ENCODE measurements around the gene ALDH3B1. TPM values are rescaled to one million over a fixed set of nuclear protein-coding genes. Genes with fewer than 3 reads are reported as not detected.
"Not testable (repeated sequence)": the region's sequence is repeated elsewhere in the genome, so short reads cannot be mapped to it uniquely, and the experiment has no call there.

The ALDH3B1 gene
- not detected in 2 replicates for total RNA-seq

- Mint-ChIP-seq H3K27ac (no peak within 1 kb of the TSS), H3K27me3 (ENCODE audit: insufficient read depth) (no peaks in the 10 kb centered on the region), H3K9me3 (no peaks in the 10 kb centered on the region), H3K4me3 (no peak within 1 kb of the TSS), H3K4me1 (ENCODE audit: low read depth) (peaks cover 10% of the 10 kb centered on the region), H3K36me3 (ENCODE audit: low read depth) (no peaks in the 10 kb centered on the region)
- no peak for DNase-seq (ENCODE audit: low spot score)
- intact Hi-C loops (cut with micrococcal nuclease): no loop called here
Observed at GRCh38 chr11:68010090-68011041, at the start of gene ALDH3B1. Gene ALDH3B1, plus strand, starts transcription at chr11:68010327. Its CDS starts 4,971 bp downstream, at chr11:68015298.

- intact Hi-C loops (cut with micrococcal nuclease); DNase-seq (ENCODE audit: low spot score); H3K9me3 Mint-ChIP-seq; H3K4me3 Mint-ChIP-seq; H3K27ac Mint-ChIP-seq; H3K36me3 Mint-ChIP-seq (ENCODE audit: low read depth); H3K4me1 Mint-ChIP-seq (ENCODE audit: low read depth): not testable (repeated sequence)
- H3K27me3 Mint-ChIP-seq (ENCODE audit: insufficient read depth): peaks cover 11% of the 10 kb centered on the region
Observed at GRCh38 chr11:67963217-67963616, 46.9 kb upstream of the ALDH3B1 start.

- H3K4me1 Mint-ChIP-seq (ENCODE audit: low read depth); H3K9me3 Mint-ChIP-seq; H3K27ac Mint-ChIP-seq; H3K36me3 Mint-ChIP-seq (ENCODE audit: low read depth); intact Hi-C loops (cut with micrococcal nuclease); DNase-seq (ENCODE audit: low spot score); H3K4me3 Mint-ChIP-seq: not testable (repeated sequence)
- peaks cover 11% of the 10 kb centered on the region for H3K27me3 Mint-ChIP-seq (ENCODE audit: insufficient read depth)
Observed at GRCh38 chr11:67963879-67964278, 46.2 kb upstream of the ALDH3B1 start.

GRCh38 chr11:67964746-67965145 is 45.4 kb upstream of the ALDH3B1 start:
- DNase-seq (ENCODE audit: low spot score); H3K4me1 Mint-ChIP-seq (ENCODE audit: low read depth); intact Hi-C loops (cut with micrococcal nuclease); H3K36me3 Mint-ChIP-seq (ENCODE audit: low read depth); H3K4me3 Mint-ChIP-seq; H3K27ac Mint-ChIP-seq; H3K9me3 Mint-ChIP-seq: not testable (repeated sequence)
- H3K27me3 Mint-ChIP-seq (ENCODE audit: insufficient read depth): peaks cover 11% of the 10 kb centered on the region

GRCh38 chr11:67965830-67966348 is 44.2 kb upstream of the ALDH3B1 start:
- H3K9me3 Mint-ChIP-seq; H3K4me3 Mint-ChIP-seq; H3K27ac Mint-ChIP-seq; intact Hi-C loops (cut with micrococcal nuclease); DNase-seq (ENCODE audit: low spot score); H3K4me1 Mint-ChIP-seq (ENCODE audit: low read depth); H3K36me3 Mint-ChIP-seq (ENCODE audit: low read depth): not testable (repeated sequence)
- H3K27me3 Mint-ChIP-seq (ENCODE audit: insufficient read depth): peaks cover 11% of the 10 kb centered on the region

GRCh38 chr11:67974746-67975145 is 35.4 kb upstream of the ALDH3B1 start:
- intact Hi-C loops (cut with micrococcal nuclease); H3K27ac Mint-ChIP-seq; H3K4me3 Mint-ChIP-seq; H3K4me1 Mint-ChIP-seq (ENCODE audit: low read depth); DNase-seq (ENCODE audit: low spot score); H3K36me3 Mint-ChIP-seq (ENCODE audit: low read depth); H3K9me3 Mint-ChIP-seq; H3K27me3 Mint-ChIP-seq (ENCODE audit: insufficient read depth): not testable (repeated sequence)

- H3K27ac Mint-ChIP-seq; intact Hi-C loops (cut with micrococcal nuclease): not testable (repeated sequence)
Observed at GRCh38 chr11:67978766-67979418, 31.2 kb upstream of the ALDH3B1 start.

GRCh38 chr11:67981226-67981625 is 28.9 kb upstream of the ALDH3B1 start:
- DNase-seq (ENCODE audit: low spot score); H3K9me3 Mint-ChIP-seq; H3K4me1 Mint-ChIP-seq (ENCODE audit: low read depth); H3K36me3 Mint-ChIP-seq (ENCODE audit: low read depth); H3K4me3 Mint-ChIP-seq; H3K27me3 Mint-ChIP-seq (ENCODE audit: insufficient read depth); intact Hi-C loops (cut with micrococcal nuclease); H3K27ac Mint-ChIP-seq: not testable (repeated sequence)

More at GRCh38 chr11:67978766-67979418, 31.2 kb upstream of the ALDH3B1 start:
- not testable (repeated sequence) for H3K36me3 Mint-ChIP-seq (ENCODE audit: low read depth); H3K27me3 Mint-ChIP-seq (ENCODE audit: insufficient read depth); H3K4me1 Mint-ChIP-seq (ENCODE audit: low read depth); DNase-seq (ENCODE audit: low spot score); H3K4me3 Mint-ChIP-seq; H3K9me3 Mint-ChIP-seq

- DNase-seq (ENCODE audit: low spot score); H3K27me3 Mint-ChIP-seq (ENCODE audit: insufficient read depth); intact Hi-C loops (cut with micrococcal nuclease); H3K36me3 Mint-ChIP-seq (ENCODE audit: low read depth); H3K27ac Mint-ChIP-seq; H3K9me3 Mint-ChIP-seq; H3K4me1 Mint-ChIP-seq (ENCODE audit: low read depth); H3K4me3 Mint-ChIP-seq: not testable (repeated sequence)
Observed at GRCh38 chr11:67982255-67982857, 27.8 kb upstream of the ALDH3B1 start.

GRCh38 chr11:67983951-67984350 is 26.2 kb upstream of the ALDH3B1 start:
- H3K27ac Mint-ChIP-seq: no peak overlapping the region
- no peaks in the 10 kb centered on the region for H3K9me3 Mint-ChIP-seq
- H3K4me3 Mint-ChIP-seq: no peak overlapping the region
- H3K27me3 Mint-ChIP-seq (ENCODE audit: insufficient read depth): peaks cover 5% of the 10 kb centered on the region
- no peaks in the 10 kb centered on the region for H3K4me1 Mint-ChIP-seq (ENCODE audit: low read depth)
- intact Hi-C loops (cut with micrococcal nuclease): no loop called here
- DNase-seq (ENCODE audit: low spot score): no peak
- H3K36me3 Mint-ChIP-seq (ENCODE audit: low read depth): no peaks in the 10 kb centered on the region

- intact Hi-C loops (cut with micrococcal nuclease); H3K4me3 Mint-ChIP-seq; H3K4me1 Mint-ChIP-seq (ENCODE audit: low read depth); H3K27me3 Mint-ChIP-seq (ENCODE audit: insufficient read depth); H3K36me3 Mint-ChIP-seq (ENCODE audit: low read depth); H3K27ac Mint-ChIP-seq; H3K9me3 Mint-ChIP-seq; DNase-seq (ENCODE audit: low spot score): not testable (repeated sequence)
Observed at GRCh38 chr11:67985302-67985701, 24.8 kb upstream of the ALDH3B1 start.

GRCh38 chr11:67990546-67991346 is 19.4 kb upstream of the ALDH3B1 start:
- intact Hi-C loops (cut with micrococcal nuclease); H3K9me3 Mint-ChIP-seq; H3K36me3 Mint-ChIP-seq (ENCODE audit: low read depth); H3K27ac Mint-ChIP-seq; H3K4me1 Mint-ChIP-seq (ENCODE audit: low read depth); H3K4me3 Mint-ChIP-seq; H3K27me3 Mint-ChIP-seq (ENCODE audit: insufficient read depth); DNase-seq (ENCODE audit: low spot score): not testable (repeated sequence)
